ENCODE measurements around the gene DTX1.

Gene DTX1

DNA sequence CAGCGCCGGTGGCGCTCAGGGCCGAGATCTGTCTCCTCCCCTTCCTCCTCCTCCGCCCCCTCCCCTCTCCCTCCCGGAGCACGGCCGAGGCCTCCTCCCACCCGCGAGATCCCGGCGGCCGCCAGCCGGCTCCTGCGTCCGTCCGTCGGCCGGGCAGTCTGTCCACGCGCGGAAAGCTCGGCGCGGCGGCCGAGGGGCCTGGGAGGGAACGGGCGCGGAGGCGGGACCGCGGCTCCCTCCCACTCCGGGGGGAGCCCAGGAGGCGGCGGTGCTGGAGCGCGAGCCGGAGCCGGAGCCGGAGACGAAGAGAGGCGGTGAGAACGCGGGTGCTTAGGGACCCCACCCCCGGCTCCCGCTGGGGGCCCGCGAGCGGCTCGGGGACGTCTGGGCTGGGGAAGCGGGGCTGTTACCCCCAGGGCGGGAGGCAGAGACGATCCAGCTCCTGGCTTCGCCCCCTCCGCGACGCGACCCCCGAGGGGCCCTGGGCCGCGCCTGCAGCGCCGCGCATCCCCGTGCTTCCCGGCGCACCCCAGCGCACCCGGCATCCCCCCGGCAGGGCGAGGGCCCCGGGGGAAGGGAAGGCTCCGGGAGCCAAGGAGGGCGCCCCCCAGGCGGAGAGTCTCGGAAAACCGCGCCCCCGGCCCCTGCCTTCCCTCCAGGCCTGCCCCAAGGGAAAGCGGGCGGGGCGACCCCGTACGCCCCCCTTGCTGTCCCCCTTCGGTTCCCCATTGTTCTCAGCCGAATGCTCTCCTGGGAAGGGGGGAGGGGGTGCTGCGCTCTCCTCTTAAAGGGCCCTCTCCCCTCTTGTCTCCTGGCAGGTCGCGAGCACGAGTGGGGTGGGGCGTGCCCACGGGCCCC, at the start of gene DTX1 (continued):
- TF ChIP-seq, protein P1, sequence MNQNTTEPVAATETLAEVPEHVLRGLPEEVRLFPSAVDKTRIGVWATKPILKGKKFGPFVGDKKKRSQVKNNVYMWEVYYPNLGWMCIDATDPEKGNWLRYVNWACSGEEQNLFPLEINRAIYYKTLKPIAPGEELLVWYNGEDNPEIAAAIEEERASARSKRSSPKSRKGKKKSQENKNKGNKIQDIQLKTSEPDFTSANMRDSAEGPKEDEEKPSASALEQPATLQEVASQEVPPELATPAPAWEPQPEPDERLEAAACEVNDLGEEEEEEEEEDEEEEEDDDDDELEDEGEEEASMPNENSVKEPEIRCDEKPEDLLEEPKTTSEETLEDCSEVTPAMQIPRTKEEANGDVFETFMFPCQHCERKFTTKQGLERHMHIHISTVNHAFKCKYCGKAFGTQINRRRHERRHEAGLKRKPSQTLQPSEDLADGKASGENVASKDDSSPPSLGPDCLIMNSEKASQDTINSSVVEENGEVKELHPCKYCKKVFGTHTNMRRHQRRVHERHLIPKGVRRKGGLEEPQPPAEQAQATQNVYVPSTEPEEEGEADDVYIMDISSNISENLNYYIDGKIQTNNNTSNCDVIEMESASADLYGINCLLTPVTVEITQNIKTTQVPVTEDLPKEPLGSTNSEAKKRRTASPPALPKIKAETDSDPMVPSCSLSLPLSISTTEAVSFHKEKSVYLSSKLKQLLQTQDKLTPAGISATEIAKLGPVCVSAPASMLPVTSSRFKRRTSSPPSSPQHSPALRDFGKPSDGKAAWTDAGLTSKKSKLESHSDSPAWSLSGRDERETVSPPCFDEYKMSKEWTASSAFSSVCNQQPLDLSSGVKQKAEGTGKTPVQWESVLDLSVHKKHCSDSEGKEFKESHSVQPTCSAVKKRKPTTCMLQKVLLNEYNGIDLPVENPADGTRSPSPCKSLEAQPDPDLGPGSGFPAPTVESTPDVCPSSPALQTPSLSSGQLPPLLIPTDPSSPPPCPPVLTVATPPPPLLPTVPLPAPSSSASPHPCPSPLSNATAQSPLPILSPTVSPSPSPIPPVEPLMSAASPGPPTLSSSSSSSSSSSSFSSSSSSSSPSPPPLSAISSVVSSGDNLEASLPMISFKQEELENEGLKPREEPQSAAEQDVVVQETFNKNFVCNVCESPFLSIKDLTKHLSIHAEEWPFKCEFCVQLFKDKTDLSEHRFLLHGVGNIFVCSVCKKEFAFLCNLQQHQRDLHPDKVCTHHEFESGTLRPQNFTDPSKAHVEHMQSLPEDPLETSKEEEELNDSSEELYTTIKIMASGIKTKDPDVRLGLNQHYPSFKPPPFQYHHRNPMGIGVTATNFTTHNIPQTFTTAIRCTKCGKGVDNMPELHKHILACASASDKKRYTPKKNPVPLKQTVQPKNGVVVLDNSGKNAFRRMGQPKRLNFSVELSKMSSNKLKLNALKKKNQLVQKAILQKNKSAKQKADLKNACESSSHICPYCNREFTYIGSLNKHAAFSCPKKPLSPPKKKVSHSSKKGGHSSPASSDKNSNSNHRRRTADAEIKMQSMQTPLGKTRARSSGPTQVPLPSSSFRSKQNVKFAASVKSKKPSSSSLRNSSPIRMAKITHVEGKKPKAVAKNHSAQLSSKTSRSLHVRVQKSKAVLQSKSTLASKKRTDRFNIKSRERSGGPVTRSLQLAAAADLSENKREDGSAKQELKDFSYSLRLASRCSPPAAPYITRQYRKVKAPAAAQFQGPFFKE (tag by site-specific recombination; IDR thresholded peaks at IDR 0.05; ENCODE audit: borderline replicate concordance): no peak
- TF ChIP-seq KLF9 (tag by site-specific recombination; IDR thresholded peaks at IDR 0.05; ENCODE audit: low read depth) (no peak), ZEB2 (tag by site-specific recombination; IDR thresholded peaks at IDR 0.05) (no peak), EGR2 (tag by site-specific recombination; IDR thresholded peaks at IDR 0.05; ENCODE audit: low read depth) (no peak), ZNF571 (tag by site-specific recombination; IDR thresholded peaks at IDR 0.05) (no peak), ZBTB8A (tag by site-specific recombination; IDR thresholded peaks at IDR 0.05) (no peak), ZNF561 (tag by site-specific recombination; IDR thresholded peaks at IDR 0.05; ENCODE audit: borderline replicate concordance) (no peak), ZNF311 (tag by site-specific recombination; IDR thresholded peaks at IDR 0.05; ENCODE audit: borderline replicate concordance) (no peak), SP3 (tag by site-specific recombination; IDR thresholded peaks at IDR 0.05) (0 out of 2 replicates have a peak, but pooled peaks have one; percentile 18), GLIS2 (tag by site-specific recombination; IDR thresholded peaks at IDR 0.05) (peak; percentile 50; the same call in 1 of the 2 replicates), ZNF664 (tag by site-specific recombination; IDR thresholded peaks at IDR 0.05) (no peak), ZNF654 (tag by site-specific recombination; IDR thresholded peaks at IDR 0.05; ENCODE audit: low read depth) (no peak), ZNF23 (tag by site-specific recombination; IDR thresholded peaks at IDR 0.05; ENCODE audit: borderline replicate concordance) (no peak), ZNF658 (tag by site-specific recombination; IDR thresholded peaks at IDR 0.05) (no peak), ZNF76 (tag by site-specific recombination; IDR thresholded peaks at IDR 0.05; ENCODE audit: borderline replicate concordance, low read depth) (0 out of 2 replicates have a peak, but pooled peaks have one; percentile 21), ZNF2 (tag by site-specific recombination; IDR thresholded peaks at IDR 0.05) (no peak), ZNF121 (tag by site-specific recombination; IDR thresholded peaks at IDR 0.05) (no peak), ZNF530 (tag by site-specific recombination; IDR thresholded peaks at IDR 0.05; ENCODE audit: low read depth) (no peak), ZNF560 (tag by site-specific recombination; IDR thresholded peaks at IDR 0.05; ENCODE audit: borderline replicate concordance) (no peak), ZNF701 (tag by site-specific recombination; IDR thresholded peaks at IDR 0.05) (no peak), ZNF341 (tag by site-specific recombination; IDR thresholded peaks at IDR 0.05; ENCODE audit: low read depth) (peak; percentile 43; the same call in 1 of the 2 replicates), OSR2 (tag by site-specific recombination; IDR thresholded peaks at IDR 0.05) (no peak)
- TF ChIP-seq, protein P2, sequence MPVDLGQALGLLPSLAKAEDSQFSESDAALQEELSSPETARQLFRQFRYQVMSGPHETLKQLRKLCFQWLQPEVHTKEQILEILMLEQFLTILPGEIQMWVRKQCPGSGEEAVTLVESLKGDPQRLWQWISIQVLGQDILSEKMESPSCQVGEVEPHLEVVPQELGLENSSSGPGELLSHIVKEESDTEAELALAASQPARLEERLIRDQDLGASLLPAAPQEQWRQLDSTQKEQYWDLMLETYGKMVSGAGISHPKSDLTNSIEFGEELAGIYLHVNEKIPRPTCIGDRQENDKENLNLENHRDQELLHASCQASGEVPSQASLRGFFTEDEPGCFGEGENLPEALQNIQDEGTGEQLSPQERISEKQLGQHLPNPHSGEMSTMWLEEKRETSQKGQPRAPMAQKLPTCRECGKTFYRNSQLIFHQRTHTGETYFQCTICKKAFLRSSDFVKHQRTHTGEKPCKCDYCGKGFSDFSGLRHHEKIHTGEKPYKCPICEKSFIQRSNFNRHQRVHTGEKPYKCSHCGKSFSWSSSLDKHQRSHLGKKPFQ (tag by site-specific recombination; IDR thresholded peaks at IDR 0.05): no peak
- TF ChIP-seq, protein P3, sequence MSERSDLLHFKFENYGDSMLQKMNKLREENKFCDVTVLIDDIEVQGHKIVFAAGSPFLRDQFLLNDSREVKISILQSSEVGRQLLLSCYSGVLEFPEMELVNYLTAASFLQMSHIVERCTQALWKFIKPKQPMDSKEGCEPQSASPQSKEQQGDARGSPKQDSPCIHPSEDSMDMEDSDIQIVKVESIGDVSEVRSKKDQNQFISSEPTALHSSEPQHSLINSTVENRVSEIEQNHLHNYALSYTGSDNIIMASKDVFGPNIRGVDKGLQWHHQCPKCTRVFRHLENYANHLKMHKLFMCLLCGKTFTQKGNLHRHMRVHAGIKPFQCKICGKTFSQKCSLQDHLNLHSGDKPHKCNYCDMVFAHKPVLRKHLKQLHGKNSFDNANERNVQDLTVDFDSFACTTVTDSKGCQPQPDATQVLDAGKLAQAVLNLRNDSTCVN (tag by site-specific recombination; optimal IDR thresholded peaks at IDR 0.05): peak; percentile 36
- TF ChIP-seq, protein P4, sequence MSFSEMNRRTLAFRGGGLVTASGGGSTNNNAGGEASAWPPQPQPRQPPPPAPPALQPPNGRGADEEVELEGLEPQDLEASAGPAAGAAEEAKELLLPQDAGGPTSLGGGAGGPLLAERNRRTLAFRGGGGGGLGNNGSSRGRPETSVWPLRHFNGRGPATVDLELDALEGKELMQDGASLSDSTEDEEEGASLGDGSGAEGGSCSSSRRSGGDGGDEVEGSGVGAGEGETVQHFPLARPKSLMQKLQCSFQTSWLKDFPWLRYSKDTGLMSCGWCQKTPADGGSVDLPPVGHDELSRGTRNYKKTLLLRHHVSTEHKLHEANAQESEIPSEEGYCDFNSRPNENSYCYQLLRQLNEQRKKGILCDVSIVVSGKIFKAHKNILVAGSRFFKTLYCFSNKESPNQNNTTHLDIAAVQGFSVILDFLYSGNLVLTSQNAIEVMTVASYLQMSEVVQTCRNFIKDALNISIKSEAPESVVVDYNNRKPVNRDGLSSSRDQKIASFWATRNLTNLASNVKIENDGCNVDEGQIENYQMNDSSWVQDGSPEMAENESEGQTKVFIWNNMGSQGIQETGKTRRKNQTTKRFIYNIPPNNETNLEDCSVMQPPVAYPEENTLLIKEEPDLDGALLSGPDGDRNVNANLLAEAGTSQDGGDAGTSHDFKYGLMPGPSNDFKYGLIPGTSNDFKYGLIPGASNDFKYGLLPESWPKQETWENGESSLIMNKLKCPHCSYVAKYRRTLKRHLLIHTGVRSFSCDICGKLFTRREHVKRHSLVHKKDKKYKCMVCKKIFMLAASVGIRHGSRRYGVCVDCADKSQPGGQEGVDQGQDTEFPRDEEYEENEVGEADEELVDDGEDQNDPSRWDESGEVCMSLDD (tag by site-specific recombination; IDR thresholded peaks at IDR 0.05): no peak
- TF ChIP-seq, protein P5, sequence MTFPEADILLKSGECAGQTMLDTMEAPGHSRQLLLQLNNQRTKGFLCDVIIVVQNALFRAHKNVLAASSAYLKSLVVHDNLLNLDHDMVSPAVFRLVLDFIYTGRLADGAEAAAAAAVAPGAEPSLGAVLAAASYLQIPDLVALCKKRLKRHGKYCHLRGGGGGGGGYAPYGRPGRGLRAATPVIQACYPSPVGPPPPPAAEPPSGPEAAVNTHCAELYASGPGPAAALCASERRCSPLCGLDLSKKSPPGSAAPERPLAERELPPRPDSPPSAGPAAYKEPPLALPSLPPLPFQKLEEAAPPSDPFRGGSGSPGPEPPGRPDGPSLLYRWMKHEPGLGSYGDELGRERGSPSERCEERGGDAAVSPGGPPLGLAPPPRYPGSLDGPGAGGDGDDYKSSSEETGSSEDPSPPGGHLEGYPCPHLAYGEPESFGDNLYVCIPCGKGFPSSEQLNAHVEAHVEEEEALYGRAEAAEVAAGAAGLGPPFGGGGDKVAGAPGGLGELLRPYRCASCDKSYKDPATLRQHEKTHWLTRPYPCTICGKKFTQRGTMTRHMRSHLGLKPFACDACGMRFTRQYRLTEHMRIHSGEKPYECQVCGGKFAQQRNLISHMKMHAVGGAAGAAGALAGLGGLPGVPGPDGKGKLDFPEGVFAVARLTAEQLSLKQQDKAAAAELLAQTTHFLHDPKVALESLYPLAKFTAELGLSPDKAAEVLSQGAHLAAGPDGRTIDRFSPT (tag by site-specific recombination; IDR thresholded peaks at IDR 0.05): no peak

Measured in HEK293 (cell line).